ENCODE results near the gene DTNA. TPM values are rescaled to one million over a fixed set of nuclear protein-coding genes. Genes with fewer than 3 reads are reported as not detected.

The DTNA gene
- total RNA-seq, 1 experiment from 2014 or later = 9.6 TPM

GRCh38 chr18:34773378-34773777 is 63.3 kb downstream of the DTNA start:
- intact Hi-C loops (cut with micrococcal nuclease) = no loop called here
- H3K9me3 ChIP-seq (ENCODE audit: control insufficient read depth in 1 of 2, insufficient read depth in 1 of 2, low read depth in 1 of 2, low read length in 2 of 2) = no peaks in the 10 kb centered on the region
- H3K4me3 ChIP-seq (replicated peaks in 1 of 2; ENCODE audit: low read depth in 1 of 2, low read length in 2 of 2) = no peak overlapping the region
- BruUV-seq (replicated peaks) = no TSS peak
- H4K20me1 ChIP-seq (ENCODE audit: insufficient read depth) = no peaks in the 10 kb centered on the region
- ChIA-PET POLR2A (no interaction called here), RAD21 (ENCODE audit: low non-redundant PET in 1 of 2, low total read pairs in 2 of 2, uncharacterized antibody in 2 of 2, unreplicated experiment in 2 of 2) (no interaction called here), CTCF (no interaction called here)
- H3K27ac ChIP-seq (ENCODE audit: low read depth, low read length) = no peak overlapping the region
- no peak overlapping the region for H2AFZ ChIP-seq (ENCODE audit: low read depth, low read length, poor library complexity, severe bottlenecking)
- H3K79me2 ChIP-seq (ENCODE audit: insufficient read depth, low read length) = no peaks in the 10 kb centered on the region
- H3K9ac ChIP-seq (ENCODE audit: low read length) = no peak overlapping the region
- H3K27me3 ChIP-seq (ENCODE audit: insufficient read depth, low read length) = no peaks in the 10 kb centered on the region
- H3K4me1 ChIP-seq (ENCODE audit: control insufficient read depth in 1 of 2, insufficient read depth in 2 of 2, low read length in 2 of 2) = peaks cover 4 to 6% of the 10 kb centered on the region in 2 experiments; a peak in 2 of 4 replicates
- no peaks in the 10 kb centered on the region for H3K9me2 ChIP-seq (ENCODE audit: insufficient read depth)
- no peak overlapping the region for H3K4me2 ChIP-seq (ENCODE audit: low read length)
- no peak for TF ChIP-seq ZFX (IDR thresholded peaks at IDR 0.05)
- TF ChIP-seq, protein P1, sequence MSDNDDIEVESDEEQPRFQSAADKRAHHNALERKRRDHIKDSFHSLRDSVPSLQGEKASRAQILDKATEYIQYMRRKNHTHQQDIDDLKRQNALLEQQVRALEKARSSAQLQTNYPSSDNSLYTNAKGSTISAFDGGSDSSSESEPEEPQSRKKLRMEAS (IDR thresholded peaks at IDR 0.05) = no peak
- no peak for TF ChIP-seq SRF (IDR thresholded peaks at IDR 0.05; ENCODE audit: low read depth)
- no peak for TF ChIP-seq EZH2 (IDR thresholded peaks at IDR 0.05)
- TF ChIP-seq RAD21 (IDR thresholded peaks at IDR 0.05; ENCODE audit: low read depth) = no peak
- DNase-seq (ENCODE audit: low read depth, low spot score) (no peak), ATAC-seq (no peak)
- H3K36me3 ChIP-seq (ENCODE audit: control insufficient read depth in 1 of 2, insufficient read depth in 2 of 2, low read length in 2 of 2) = no peaks in the 10 kb centered on the region

GRCh38 chr18:34773961-34774766 is 64.1 kb downstream of the DTNA start:
- no peak overlapping the region for H3K27ac ChIP-seq (ENCODE audit: low read depth, low read length)
- no peaks in the 10 kb centered on the region for H3K27me3 ChIP-seq (ENCODE audit: insufficient read depth, low read length)
- TF ChIP-seq YY1 (IDR thresholded peaks at IDR 0.05; ENCODE audit: extremely low read depth, insufficient replicate concordance, low read depth, low read length) (no peak), CEBPB (IDR thresholded peaks at IDR 0.05; ENCODE audit: low read depth) (no peak), JUND (IDR thresholded peaks at IDR 0.05) (no peak), RAD21 (IDR thresholded peaks at IDR 0.05; ENCODE audit: low read depth) (no peak), EGR1 (IDR thresholded peaks at IDR 0.05; ENCODE audit: low read depth) (no peak), SIN3A (IDR thresholded peaks at IDR 0.05; ENCODE audit: low read depth) (no peak), CBX3 (IDR thresholded peaks at IDR 0.05; ENCODE audit: low read depth) (no peak), SRF (IDR thresholded peaks at IDR 0.05; ENCODE audit: low read depth) (no peak)
- TF ChIP-seq, protein P2, sequence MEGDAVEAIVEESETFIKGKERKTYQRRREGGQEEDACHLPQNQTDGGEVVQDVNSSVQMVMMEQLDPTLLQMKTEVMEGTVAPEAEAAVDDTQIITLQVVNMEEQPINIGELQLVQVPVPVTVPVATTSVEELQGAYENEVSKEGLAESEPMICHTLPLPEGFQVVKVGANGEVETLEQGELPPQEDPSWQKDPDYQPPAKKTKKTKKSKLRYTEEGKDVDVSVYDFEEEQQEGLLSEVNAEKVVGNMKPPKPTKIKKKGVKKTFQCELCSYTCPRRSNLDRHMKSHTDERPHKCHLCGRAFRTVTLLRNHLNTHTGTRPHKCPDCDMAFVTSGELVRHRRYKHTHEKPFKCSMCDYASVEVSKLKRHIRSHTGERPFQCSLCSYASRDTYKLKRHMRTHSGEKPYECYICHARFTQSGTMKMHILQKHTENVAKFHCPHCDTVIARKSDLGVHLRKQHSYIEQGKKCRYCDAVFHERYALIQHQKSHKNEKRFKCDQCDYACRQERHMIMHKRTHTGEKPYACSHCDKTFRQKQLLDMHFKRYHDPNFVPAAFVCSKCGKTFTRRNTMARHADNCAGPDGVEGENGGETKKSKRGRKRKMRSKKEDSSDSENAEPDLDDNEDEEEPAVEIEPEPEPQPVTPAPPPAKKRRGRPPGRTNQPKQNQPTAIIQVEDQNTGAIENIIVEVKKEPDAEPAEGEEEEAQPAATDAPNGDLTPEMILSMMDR (IDR thresholded peaks at IDR 0.05 in 2 of 3, conservative IDR thresholded peaks at IDR 0.05 in 1 of 3; ENCODE audit: borderline replicate concordance in 1 of 3, insufficient read depth in 1 of 3, low read depth in 2 of 3, low read length in 2 of 3) = no peak
- H2AFZ ChIP-seq (ENCODE audit: low read depth, low read length, poor library complexity, severe bottlenecking) = no peak overlapping the region
- RAD21 ChIA-PET (ENCODE audit: low non-redundant PET in 1 of 2, low total read pairs in 2 of 2, uncharacterized antibody in 2 of 2, unreplicated experiment in 2 of 2) = no interaction called here
- no peak overlapping the region for H3K9ac ChIP-seq (ENCODE audit: low read length)
- POLR2A ChIA-PET = no interaction called here
- no peak overlapping the region for H3K4me2 ChIP-seq (ENCODE audit: low read length)
- H3K4me1 ChIP-seq (ENCODE audit: control insufficient read depth in 1 of 2, insufficient read depth in 2 of 2, low read length in 2 of 2) = peaks cover 4 to 6% of the 10 kb centered on the region in 2 experiments; a peak in 2 of 4 replicates
- H4K20me1 ChIP-seq (ENCODE audit: insufficient read depth) = no peaks in the 10 kb centered on the region
- ATAC-seq (no peak), DNase-seq (ENCODE audit: low read depth, low spot score) (no peak)
- no peaks in the 10 kb centered on the region for H3K36me3 ChIP-seq (ENCODE audit: control insufficient read depth in 1 of 2, insufficient read depth in 2 of 2, low read length in 2 of 2)
- no peak overlapping the region for H3K4me3 ChIP-seq (replicated peaks in 1 of 2; ENCODE audit: low read depth in 1 of 2, low read length in 2 of 2)
- H3K9me3 ChIP-seq (ENCODE audit: control insufficient read depth in 1 of 2, insufficient read depth in 1 of 2, low read depth in 1 of 2, low read length in 2 of 2) = no peaks in the 10 kb centered on the region
- no peaks in the 10 kb centered on the region for H3K9me2 ChIP-seq (ENCODE audit: insufficient read depth)
- no peaks in the 10 kb centered on the region for H3K79me2 ChIP-seq (ENCODE audit: insufficient read depth, low read length)
- CTCF ChIA-PET = no interaction called here
- no TSS peak for BruUV-seq (replicated peaks)
- intact Hi-C loops (cut with micrococcal nuclease) = no loop called here

All from HCT116 (cell line).